Osteocyte (in vitro differentiated cells): ENCODE results near the gene KCND1. TPM values are rescaled to one million over a fixed set of nuclear protein-coding genes. Genes with fewer than 3 reads are reported as not detected.

ENCODE experiments used
- DNase-seq: peaks from one replicate; pipeline ENCODE4 v3.0.0; 2021; ENCODE audit warnings: mixed read lengths; ENCODE audit not compliant: unreplicated experiment; ENCODE audit errors: extremely low spot score
- H3K27ac Mint-ChIP-seq: one replicate; pipeline ENCODE4 v1.8.0; 2021; ENCODE audit warnings: mild to moderate bottlenecking, mixed read lengths; ENCODE audit not compliant: unreplicated experiment
- H3K27me3 Mint-ChIP-seq: one replicate; pipeline ENCODE4 v1.8.0; 2021; ENCODE audit warnings: mixed read lengths; ENCODE audit not compliant: unreplicated experiment
- H3K36me3 Mint-ChIP-seq: one replicate; pipeline ENCODE4 v1.8.0; 2021; ENCODE audit warnings: mixed read lengths; ENCODE audit not compliant: unreplicated experiment
- H3K4me1 Mint-ChIP-seq: one replicate; pipeline ENCODE4 v1.8.0; 2021; ENCODE audit warnings: mixed read lengths; ENCODE audit not compliant: unreplicated experiment
- H3K4me3 Mint-ChIP-seq: one replicate; pipeline ENCODE4 v1.8.0; 2021; ENCODE audit warnings: mild to moderate bottlenecking, moderate library complexity, mixed read lengths; ENCODE audit not compliant: unreplicated experiment
- H3K9me3 Mint-ChIP-seq: one replicate; pipeline ENCODE4 v1.8.0; 2021; ENCODE audit warnings: mixed read lengths; ENCODE audit not compliant: unreplicated experiment
- CTCF ChIP-seq: fragments of 200-600 bp; sonication (generic); IDR thresholded peaks from 2 replicates; pipeline ENCODE4 v1.5.0; 2021; ENCODE audit warnings: antibody characterized with exemption, mild to moderate bottlenecking, moderate library complexity
- total RNA-seq: library from RNA; stranded (reverse); gene quantifications from 2 replicates; pipeline ENCODE4 v1.2.1, GENCODE V29; 2021

The KCND1 gene
- total RNA-seq, 1 donor from 2014 or later, result 2.5 TPM

DNA sequence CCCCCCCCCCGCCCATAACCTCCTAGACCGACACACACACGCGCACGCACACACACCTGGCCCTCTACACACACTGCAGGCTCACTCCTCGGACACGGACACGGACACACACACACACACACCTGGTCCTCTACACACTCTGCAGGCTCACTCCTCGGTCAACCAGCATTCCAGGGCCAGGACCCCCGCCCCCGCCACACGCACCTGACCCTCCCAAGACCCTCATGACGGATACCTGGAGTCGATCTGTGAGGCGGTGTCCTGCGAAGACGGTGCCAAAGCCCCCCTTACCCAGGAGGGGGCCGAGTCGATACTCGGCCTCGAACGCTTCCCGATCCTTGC, 53.4 kb downstream of the KCND1 start:
- H3K4me1 Mint-ChIP-seq, result peaks cover 26% of the 10 kb centered on the region
- H3K36me3 Mint-ChIP-seq, result no peaks in the 10 kb centered on the region
- H3K27me3 Mint-ChIP-seq, result no peaks in the 10 kb centered on the region
- peak overlapping the region; percentile 94 for H3K27ac Mint-ChIP-seq
- no peak for DNase-seq
- no peak for TF ChIP-seq CTCF
- no peaks in the 10 kb centered on the region for H3K9me3 Mint-ChIP-seq
- H3K4me3 Mint-ChIP-seq, result peak overlapping the region; percentile 74

DNA sequence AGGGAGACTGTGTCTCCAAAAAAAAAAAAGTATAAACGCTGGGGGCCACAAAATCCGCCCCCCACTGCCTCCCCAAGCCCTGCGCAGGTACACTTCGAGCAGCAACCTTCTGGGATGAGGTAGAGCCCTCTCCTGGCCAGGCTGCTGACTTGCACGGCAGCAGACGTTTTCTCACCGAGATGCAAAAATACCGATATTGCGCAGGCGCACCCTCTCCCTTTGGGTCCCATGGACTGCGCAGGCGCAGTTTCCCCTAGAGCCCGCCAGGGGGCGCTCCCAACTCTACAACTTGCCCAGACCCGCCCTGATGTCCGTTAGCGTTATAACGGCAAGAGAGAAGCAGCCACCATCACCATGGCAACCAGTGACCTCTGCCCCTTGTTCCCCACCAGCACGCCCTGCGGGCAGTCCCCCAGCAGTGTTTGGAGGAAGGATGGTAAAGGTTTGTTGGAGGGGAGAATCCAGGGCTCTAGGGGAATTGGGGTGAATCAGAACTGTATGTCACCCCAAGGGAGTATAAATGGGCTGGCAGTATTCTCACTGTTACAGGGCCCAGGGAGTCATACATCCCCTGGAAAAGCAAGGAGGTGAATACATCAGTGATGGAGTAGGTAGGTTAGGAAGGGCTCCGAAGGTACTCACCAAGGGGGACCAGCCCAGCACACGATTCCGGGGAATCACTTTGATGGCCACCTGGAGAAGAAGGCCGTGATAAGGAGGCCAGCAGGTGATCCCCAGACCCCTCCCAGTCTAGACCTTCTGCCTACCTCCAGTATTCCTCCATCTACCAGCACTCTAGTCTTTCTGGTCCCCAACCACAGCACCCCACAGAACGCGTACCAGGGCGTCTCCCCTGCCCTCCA, 54.3 kb downstream of the KCND1 start:
- peak overlapping the region; percentile 64 for H3K4me3 Mint-ChIP-seq
- peak; percentile 95 for DNase-seq
- H3K36me3 Mint-ChIP-seq, result no peaks in the 10 kb centered on the region
- H3K4me1 Mint-ChIP-seq, result peaks cover 26% of the 10 kb centered on the region
- peak overlapping the region; percentile 94 for H3K27ac Mint-ChIP-seq
- TF ChIP-seq CTCF, result peak; percentile 92
- H3K27me3 Mint-ChIP-seq, result no peaks in the 10 kb centered on the region
- H3K9me3 Mint-ChIP-seq, result no peaks in the 10 kb centered on the region

- Mint-ChIP-seq H3K9me3 (peaks cover 4% of the 10 kb centered on the region), H3K27me3 (no peaks in the 10 kb centered on the region), H3K4me1 (peaks cover 32% of the 10 kb centered on the region), H3K27ac (no peak overlapping the region), H3K4me3 (no peak overlapping the region), H3K36me3 (no peaks in the 10 kb centered on the region)
- TF ChIP-seq CTCF, result no peak
- DNase-seq, result no peak
Measured at GRCh38 chrX:48914593-48915493, 56.8 kb downstream of the KCND1 start.

- Mint-ChIP-seq H3K27me3 (no peaks in the 10 kb centered on the region), H3K36me3 (no peaks in the 10 kb centered on the region), H3K4me3 (no peak overlapping the region), H3K9me3 (peaks cover 4% of the 10 kb centered on the region), H3K27ac (no peak overlapping the region), H3K4me1 (peaks cover 26% of the 10 kb centered on the region)
- TF ChIP-seq CTCF, result no peak
- no peak for DNase-seq
Measured at GRCh38 chrX:48913605-48914366, 57.9 kb downstream of the KCND1 start.
